ENCODE data around the gene MBP. TPM values are rescaled to one million over a fixed set of nuclear protein-coding genes. Genes with fewer than 3 reads are reported as not detected.

Gene MBP
- total and polyA plus RNA-seq, 10 of the 15 experiments (the other 5 are each of a cell fraction or from before 2014, with no cell fraction given) = 12.2 to 67.8 (median 42.1) TPM

- FAIRE-seq (no peak), ATAC-seq (no peak), DNase-seq (ENCODE audit: low read depth, low spot score) (no peak)
- no TSS peak for BruUV-seq (replicated peaks)
- H3K27me3 ChIP-seq (replicated peaks in 1 of 2; ENCODE audit: control insufficient read depth in 2 of 2, insufficient read depth in 2 of 2, low read length in 1 of 2) = no peaks in the 10 kb centered on the region
- H3K4me2 ChIP-seq (ENCODE audit: control insufficient read depth, insufficient read depth) = no peak overlapping the region
- no peaks in the 10 kb centered on the region for H3K79me2 ChIP-seq (ENCODE audit: control insufficient read depth, insufficient read depth, low read length)
- POLR2A ChIA-PET = no interaction called here
- H3K36me3 ChIP-seq (ENCODE audit: control insufficient read depth in 2 of 2, insufficient read depth in 2 of 2, low read length in 1 of 2) = peaks cover 16 to 21% of the 10 kb centered on the region in 2 experiments; a peak in 3 of 4 replicates
- H3K9ac ChIP-seq (ENCODE audit: control insufficient read depth, insufficient read depth, low read length) = no peak overlapping the region
- SMC1A ChIA-PET (ENCODE audit: uncharacterized antibody, unreplicated experiment) = no interaction called here
- WGBS (ENCODE audit: insufficient coverage, insufficient replicate concordance, low lambda C conversion rate, missing lambda C conversion rate) = 96% methylated on average over 11 of the region's 11 CpGs
- no peaks in the 10 kb centered on the region for H4K20me1 ChIP-seq (ENCODE audit: control insufficient read depth, insufficient read depth)
- H3K27ac ChIP-seq (ENCODE audit: control insufficient read depth, insufficient read depth) = no peak overlapping the region
- RAD21 ChIA-PET (ENCODE audit: unreplicated experiment) = no interaction called here
- in situ Hi-C loops (cut with MboI) = no loop called here
- no peak overlapping the region for H3K4me3 ChIP-seq
- no peak overlapping the region for H2AFZ ChIP-seq (ENCODE audit: control insufficient read depth, low read depth, low read length)
- H3K4me1 ChIP-seq (ENCODE audit: control insufficient read depth, insufficient read depth, low read length) = no peaks in the 10 kb centered on the region
- CTCF ChIA-PET = interaction anchor here (1.9 kb wide), 1 partner anchor 34 kb away, joined by 5 read pairs; no protein-coding TSS in a partner anchor
- intact Hi-C loops (cut with micrococcal nuclease; ENCODE audit: unreplicated experiment) = no loop called here
- H3K9me3 ChIP-seq (replicated peaks; ENCODE audit: control insufficient read depth, insufficient read depth, low read length) = no peaks in the 10 kb centered on the region
- TF ChIP-seq IKZF2 (IDR thresholded peaks at IDR 0.05) (no peak), LARP7 (IDR thresholded peaks at IDR 0.05) (no peak), TBL1XR1 (IDR thresholded peaks at IDR 0.05; ENCODE audit: low read depth, low read length) (no peak), REST (IDR thresholded peaks at IDR 0.05; ENCODE audit: low read depth, low read length) (no peak), CBX3 (IDR thresholded peaks at IDR 0.05; ENCODE audit: borderline replicate concordance, low read depth) (no peak), KLF5 (IDR thresholded peaks at IDR 0.05; ENCODE audit: partially characterized antibody) (no peak), MEF2A (IDR thresholded peaks at IDR 0.05; ENCODE audit: insufficient read depth, low read depth, low read length) (no peak), BCLAF1 (IDR thresholded peaks at IDR 0.05) (no peak), BHLHE40 (IDR thresholded peaks at IDR 0.05; ENCODE audit: borderline replicate concordance in 1 of 2, low read depth in 2 of 2, low read length in 1 of 2) (no peak), NBN (IDR thresholded peaks at IDR 0.05) (no peak), PBX3 (IDR thresholded peaks at IDR 0.05; ENCODE audit: insufficient replicate concordance, low read depth, low read length) (no peak), EED (IDR thresholded peaks at IDR 0.05; ENCODE audit: low read depth) (no peak), POU2F2 (IDR thresholded peaks at IDR 0.05; ENCODE audit: borderline replicate concordance, low read depth, low read length) (no peak), RCOR1 (conservative IDR thresholded peaks at IDR 0.05; ENCODE audit: low read depth, low read length) (no peak)
Measured at GRCh38 chr18:76956648-76957047, 175.9 kb downstream of the MBP start.

All from GM12878 (cell line).